ENCODE measurements around the gene MRPL48.

DNA sequence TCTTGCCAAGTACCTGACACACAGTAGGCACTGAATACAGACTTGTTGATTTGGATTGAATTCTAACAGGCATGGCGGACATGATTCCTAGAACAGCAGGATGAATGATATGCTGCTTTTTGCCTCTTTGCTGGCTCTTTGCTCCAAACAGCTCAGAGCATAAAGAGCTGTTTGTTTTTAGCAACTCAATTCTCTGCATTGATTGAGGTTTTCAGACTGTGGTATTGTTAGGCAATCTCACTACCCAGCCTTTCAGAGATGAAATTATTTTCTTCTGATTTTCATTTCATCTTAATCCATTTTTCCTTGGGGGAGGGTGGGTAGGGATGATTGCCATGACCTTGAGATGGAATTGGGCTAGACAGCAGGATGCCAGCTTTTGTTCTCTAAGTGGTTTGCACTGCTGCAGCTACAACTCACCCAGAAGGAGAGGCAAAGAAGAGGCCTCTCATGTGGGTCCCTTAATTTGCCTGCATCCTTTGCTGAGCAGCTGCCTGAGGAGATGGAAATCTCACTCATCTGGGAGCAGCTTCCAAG, 68.4 kb downstream of the MRPL48 start:
- TF ChIP-seq, protein P1, sequence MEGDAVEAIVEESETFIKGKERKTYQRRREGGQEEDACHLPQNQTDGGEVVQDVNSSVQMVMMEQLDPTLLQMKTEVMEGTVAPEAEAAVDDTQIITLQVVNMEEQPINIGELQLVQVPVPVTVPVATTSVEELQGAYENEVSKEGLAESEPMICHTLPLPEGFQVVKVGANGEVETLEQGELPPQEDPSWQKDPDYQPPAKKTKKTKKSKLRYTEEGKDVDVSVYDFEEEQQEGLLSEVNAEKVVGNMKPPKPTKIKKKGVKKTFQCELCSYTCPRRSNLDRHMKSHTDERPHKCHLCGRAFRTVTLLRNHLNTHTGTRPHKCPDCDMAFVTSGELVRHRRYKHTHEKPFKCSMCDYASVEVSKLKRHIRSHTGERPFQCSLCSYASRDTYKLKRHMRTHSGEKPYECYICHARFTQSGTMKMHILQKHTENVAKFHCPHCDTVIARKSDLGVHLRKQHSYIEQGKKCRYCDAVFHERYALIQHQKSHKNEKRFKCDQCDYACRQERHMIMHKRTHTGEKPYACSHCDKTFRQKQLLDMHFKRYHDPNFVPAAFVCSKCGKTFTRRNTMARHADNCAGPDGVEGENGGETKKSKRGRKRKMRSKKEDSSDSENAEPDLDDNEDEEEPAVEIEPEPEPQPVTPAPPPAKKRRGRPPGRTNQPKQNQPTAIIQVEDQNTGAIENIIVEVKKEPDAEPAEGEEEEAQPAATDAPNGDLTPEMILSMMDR (IDR thresholded peaks at IDR 0.05), result no peak
- TF ChIP-seq, protein P2, sequence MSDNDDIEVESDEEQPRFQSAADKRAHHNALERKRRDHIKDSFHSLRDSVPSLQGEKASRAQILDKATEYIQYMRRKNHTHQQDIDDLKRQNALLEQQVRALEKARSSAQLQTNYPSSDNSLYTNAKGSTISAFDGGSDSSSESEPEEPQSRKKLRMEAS (IDR thresholded peaks at IDR 0.05; ENCODE audit: low read depth), result no peak
- TF ChIP-seq, protein P3, sequence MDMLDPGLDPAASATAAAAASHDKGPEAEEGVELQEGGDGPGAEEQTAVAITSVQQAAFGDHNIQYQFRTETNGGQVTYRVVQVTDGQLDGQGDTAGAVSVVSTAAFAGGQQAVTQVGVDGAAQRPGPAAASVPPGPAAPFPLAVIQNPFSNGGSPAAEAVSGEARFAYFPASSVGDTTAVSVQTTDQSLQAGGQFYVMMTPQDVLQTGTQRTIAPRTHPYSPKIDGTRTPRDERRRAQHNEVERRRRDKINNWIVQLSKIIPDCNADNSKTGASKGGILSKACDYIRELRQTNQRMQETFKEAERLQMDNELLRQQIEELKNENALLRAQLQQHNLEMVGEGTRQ (IDR thresholded peaks at IDR 0.05; ENCODE audit: borderline replicate concordance, low read depth, low read length), result no peak
- TF ChIP-seq EP300 (IDR thresholded peaks at IDR 0.05; ENCODE audit: borderline replicate concordance in 1 of 2, low read depth in 1 of 2, low read length in 1 of 2), result no peak
- TF ChIP-seq, protein P4, sequence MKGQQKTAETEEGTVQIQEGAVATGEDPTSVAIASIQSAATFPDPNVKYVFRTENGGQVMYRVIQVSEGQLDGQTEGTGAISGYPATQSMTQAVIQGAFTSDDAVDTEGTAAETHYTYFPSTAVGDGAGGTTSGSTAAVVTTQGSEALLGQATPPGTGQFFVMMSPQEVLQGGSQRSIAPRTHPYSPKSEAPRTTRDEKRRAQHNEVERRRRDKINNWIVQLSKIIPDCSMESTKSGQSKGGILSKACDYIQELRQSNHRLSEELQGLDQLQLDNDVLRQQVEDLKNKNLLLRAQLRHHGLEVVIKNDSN (IDR thresholded peaks at IDR 0.05; ENCODE audit: borderline replicate concordance, low read depth), result no peak
- TF ChIP-seq MXI1 (IDR thresholded peaks at IDR 0.05; ENCODE audit: low read depth, low read length), result no peak
- TF ChIP-seq RCOR1 (IDR thresholded peaks at IDR 0.05; ENCODE audit: low read length), result no peak
- no peak for TF ChIP-seq FOXJ3 (CRISPR knock-in tag; IDR thresholded peaks at IDR 0.05)
- TF ChIP-seq GABPA (IDR thresholded peaks at IDR 0.05; ENCODE audit: low read depth), result no peak
- TF ChIP-seq POLR2AphosphoS5 (IDR thresholded peaks at IDR 0.05; ENCODE audit: low read depth, low read length), result no peak
- no peak for TF ChIP-seq FOSL2 (IDR thresholded peaks at IDR 0.05; ENCODE audit: borderline replicate concordance, low read depth)
- no peak for TF ChIP-seq TCF12 (IDR thresholded peaks at IDR 0.05)
- TF ChIP-seq EZH2phosphoT487 (IDR thresholded peaks at IDR 0.05; ENCODE audit: borderline replicate concordance, low read depth), result no peak
